GM12872 (cell line): Measurements from ENCODE around the gene PRADC1.

Experiments used
- CTCF ChIP-seq: IDR thresholded peaks from 3 replicates; pipeline ENCODE4 v1.5.1; 2011; ENCODE audit warnings: low read depth, mild to moderate bottlenecking, low read length, moderate library complexity; ENCODE audit not compliant: insufficient read depth

PRADC1 gene

DNA sequence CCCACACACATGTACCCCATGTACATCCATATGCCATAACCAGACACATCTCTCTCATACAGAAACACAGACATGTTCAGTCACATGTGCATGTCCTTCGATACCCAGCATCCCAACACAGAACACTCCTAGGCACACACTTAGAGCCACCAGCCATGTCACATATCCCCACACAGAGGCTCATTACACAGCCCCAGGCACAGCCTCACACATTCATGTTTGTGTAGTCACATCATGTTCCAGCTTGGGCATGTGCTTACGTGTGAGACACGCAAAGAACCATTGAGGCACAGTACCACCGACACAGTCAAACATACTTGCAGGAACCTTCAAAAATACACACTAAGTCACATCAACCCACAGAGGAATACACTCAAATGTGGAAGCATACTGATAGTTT is 34.0 kb upstream of the PRADC1 start:
- TF ChIP-seq CTCF = no peak

- TF ChIP-seq CTCF = no peak
These were observed 33.2 kb upstream of the PRADC1 start for GRCh38 chr2:73266061-73266901.

- TF ChIP-seq CTCF = no peak
These were observed 32.4 kb upstream of the PRADC1 start for GRCh38 chr2:73265298-73266060.

DNA sequence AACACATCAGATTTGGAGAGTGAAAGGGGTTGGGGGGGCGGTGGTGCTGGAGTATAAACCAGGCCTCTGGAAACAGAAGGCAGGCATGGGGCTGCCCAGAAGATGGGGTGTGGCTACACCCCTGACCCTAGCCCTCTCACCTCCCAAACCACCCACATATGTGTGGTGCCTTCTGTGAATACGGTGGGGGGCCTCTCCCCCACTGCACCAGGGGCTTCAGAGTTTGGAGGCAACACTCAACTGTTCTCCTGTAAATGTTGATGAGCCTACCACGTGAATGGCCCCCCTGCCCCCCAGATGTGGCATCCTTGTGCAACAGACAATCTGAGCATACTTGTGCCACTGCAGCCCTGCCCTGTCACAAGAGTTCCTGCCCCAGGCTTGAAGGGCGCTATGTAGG is 31.7 kb upstream of the PRADC1 start:
- TF ChIP-seq CTCF = no peak

GRCh38 chr2:73264332-73264606 is 31.2 kb upstream of the PRADC1 start:
- TF ChIP-seq CTCF = no peak

DNA sequence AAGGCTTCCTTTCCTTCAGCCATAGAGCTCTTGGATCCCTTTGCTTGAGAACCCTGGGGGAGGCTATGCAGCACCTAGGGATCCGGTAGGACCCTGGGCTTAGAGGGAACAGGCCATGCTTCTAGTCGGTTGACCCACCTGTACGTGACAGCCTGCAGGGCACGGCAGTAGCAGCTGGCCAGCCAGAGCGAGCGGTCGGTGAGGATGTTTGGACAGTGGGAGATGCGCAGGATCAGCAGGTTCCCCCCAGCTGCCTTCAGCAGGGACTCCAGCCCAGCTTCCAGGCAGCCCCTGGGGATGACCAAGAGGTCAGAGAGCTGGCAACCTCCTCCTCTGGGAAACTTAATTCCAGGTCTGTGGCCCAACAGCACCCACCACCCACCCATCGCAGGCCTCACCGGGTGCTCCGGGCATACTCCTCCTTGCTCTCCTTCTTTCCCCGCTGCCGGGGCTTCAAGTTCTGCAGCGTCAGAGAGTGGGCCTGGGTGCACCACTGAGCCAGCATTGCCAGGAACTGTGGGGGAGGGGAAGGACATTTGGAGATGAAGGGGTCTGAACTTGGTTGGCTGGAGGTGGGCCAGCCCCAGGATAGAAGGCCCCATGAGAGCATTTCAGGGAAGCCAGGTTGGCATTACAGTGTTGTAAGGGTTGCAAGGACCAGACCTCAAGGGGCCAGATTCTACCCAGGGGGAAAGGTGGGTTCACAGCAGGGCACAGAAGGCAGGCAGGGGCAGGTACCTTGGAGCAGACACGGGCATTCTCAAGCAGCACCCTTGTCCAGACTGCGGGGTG is 30.7 kb upstream of the PRADC1 start:
- no peak for TF ChIP-seq CTCF

DNA sequence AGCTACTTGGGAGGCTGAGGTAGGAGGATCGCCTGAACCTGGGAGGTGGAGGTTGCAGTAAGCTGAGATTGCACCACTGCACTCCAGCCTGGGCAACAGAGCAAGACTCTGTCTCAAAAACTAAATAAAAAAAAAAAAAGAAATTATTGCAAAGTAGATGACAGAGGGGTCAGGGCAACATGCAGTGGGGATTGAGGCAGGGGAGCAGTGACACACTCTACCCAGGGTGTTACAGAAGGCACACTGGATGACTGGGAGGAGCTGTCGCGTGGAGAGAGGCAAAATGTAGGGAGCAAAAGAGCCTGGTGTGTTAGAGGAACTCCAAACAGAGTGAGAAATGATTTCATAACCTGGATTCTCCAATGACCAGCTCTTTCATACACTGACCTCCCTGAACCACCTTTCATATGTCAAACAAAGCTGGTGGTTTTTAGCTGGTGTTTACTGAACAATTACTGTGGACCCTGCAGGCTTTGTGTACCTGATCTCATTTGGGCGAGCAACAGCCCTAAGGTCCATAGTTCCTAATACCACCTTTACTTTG is 29.1 kb upstream of the PRADC1 start:
- no peak for TF ChIP-seq CTCF
